ENCODE results near the gene BIRC2.

GRCh38 chr11:102427068-102427467, 80.1 kb downstream of the BIRC2 start:
- no peak for TF ChIP-seq CTCF (optimal IDR thresholded peaks at IDR 0.05 in 1 of 3, IDR thresholded peaks at IDR 0.05 in 1 of 3, conservative IDR thresholded peaks at IDR 0.05 in 1 of 3; ENCODE audit: extremely low read depth in 1 of 3, insufficient read depth in 2 of 3, low read length in 3 of 3)
- TF ChIP-seq EZH2 (IDR thresholded peaks at IDR 0.05; ENCODE audit: low read length) = no peak
